ENCODE results near the gene AHDC1.

AHDC1 gene

DNA sequence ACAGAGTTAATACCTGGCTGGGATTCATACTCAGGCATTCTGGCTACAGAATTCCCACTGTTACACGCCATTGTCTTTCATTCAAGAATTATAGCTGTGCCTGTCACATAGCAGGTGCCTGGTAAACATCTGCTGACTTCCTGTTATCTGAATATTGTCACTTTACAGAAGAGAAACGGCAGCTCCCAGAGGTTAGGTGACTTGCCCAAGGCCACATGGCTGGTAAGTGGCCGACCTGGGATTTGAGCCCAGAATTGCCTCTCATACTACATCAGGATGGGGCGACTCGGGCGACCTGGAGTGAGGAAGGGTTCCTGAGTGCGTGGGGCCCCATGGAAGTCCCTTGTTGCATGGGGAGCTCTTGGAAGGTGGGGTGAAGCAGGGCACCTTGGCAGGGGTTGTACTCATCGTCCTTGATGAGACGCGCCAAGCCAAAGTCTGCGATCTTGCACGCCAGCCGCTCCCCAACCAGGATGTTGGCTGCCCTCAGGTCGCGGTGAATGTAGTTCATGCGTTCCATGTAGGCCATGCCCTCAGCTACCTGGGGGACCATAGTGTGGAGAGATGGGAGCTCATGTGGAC is 10.2 kb upstream of the AHDC1 start:
- DNase-seq, result no peak

DNA sequence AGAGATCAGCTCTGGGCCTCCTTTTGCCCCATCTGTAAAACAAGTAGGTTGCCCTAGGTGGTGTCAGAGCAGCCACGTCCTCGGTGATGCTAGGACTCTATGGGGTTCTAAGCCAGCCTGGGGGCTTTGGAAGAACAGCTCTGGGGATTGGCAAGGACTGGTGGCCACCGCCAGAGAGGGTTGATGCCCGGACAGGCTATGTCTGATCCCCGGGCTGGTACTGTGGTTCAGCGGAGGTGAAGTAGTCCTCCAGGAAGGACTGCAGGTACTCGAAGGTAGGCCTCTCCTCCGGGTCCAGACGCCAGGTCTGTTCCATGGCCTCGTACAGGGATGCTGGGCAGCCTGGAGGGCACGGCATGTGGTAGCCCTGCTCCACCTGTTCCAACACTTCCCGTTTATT is 8.8 kb upstream of the AHDC1 start:
- DNase-seq, result no peak

DNA sequence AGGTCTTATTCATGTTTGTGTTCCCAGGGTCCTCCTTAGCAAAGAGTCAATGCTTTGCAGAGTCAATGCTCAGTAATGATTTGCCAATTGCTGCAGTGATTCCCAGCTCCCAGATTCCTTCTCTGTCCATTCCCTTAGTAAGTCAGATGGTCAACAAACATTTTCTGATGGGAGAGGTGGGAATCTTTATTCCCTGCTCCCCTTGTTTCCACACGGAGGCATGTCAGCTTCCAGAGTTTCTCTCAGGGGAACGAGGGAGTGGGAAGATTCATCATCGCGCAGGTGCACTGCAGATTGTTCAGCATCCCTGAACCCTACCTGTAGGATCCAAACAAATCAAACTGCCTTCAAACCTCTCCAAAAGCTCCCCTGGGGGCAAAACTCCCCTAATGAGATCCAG is 7.5 kb upstream of the AHDC1 start:
- DNase-seq, result no peak

DNA sequence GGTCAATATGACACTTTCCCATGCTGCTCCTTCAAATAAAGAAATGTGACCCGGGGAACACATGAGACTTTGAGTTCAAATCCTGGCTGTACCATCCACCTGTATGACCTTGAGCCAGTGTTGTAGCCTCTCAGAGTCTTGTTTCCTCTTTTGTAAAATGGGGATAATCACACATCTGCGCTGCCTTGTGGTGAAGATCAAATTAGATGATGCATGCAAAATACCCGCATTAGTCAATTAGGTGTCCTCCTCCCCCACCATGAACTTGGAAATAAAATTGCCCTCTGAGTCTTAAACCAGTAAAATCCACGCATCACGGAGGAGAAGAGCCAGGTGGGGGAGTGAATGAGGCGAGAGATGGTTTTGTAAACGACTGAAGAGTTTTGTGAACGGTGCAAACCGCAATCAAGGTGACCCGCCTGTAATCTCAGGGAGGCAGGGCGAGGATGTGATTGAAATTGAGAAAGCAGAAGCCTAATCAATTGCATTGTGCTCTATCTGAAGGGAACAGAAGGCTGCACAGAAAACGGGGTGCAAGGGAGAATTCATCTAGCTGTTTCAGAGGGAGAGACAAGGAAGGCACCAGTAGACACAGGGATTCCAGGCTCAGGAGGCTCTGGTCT is 5.8 kb upstream of the AHDC1 start:
- no peak for DNase-seq

DNA sequence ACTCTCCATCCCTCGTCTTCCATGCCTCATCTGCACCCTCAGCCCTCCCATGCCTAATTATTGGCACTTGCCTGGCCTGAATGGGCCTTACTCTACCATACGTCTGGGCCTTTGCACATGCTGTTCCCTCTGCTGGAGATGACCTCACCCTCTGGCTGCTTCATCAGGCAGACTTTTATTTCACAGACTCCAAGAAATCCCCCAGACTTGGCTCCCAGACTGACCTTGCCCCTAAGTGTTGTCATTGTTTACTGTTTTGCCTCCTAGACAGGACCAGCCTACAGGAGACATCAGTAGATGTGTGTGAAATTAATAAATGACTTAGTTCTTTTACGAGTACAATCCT is 5.2 kb upstream of the AHDC1 start:
- DNase-seq, result no peak

DNA sequence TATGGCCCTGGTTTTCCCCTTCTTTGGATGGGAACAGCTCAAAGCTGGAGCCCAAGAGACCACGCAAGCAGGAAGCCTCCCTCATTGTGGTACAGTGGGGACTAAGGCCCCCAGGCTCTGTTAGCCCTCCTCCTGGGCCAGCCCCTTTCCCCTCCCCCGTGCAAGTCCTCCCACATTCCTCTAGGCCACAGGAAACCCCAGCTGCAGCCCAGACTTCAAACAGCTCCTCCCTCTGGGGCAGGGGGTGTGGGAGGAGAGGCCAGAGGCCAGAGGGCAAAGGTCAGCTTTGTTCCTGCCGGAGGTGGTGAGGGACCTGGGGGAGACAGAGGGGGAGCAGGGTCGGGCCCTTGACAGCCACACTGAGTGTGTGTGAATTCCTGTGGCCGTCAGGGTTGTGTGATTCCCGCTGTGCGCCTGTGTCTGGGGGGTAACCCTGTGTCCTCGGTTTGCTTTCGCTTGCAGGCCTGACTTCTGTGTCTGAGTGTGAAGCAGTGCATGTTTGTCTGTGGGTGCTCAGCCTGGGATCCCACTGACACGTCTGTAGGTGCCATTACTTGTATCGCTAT is 3.4 kb upstream of the AHDC1 start:
- DNase-seq, result no peak

DNA sequence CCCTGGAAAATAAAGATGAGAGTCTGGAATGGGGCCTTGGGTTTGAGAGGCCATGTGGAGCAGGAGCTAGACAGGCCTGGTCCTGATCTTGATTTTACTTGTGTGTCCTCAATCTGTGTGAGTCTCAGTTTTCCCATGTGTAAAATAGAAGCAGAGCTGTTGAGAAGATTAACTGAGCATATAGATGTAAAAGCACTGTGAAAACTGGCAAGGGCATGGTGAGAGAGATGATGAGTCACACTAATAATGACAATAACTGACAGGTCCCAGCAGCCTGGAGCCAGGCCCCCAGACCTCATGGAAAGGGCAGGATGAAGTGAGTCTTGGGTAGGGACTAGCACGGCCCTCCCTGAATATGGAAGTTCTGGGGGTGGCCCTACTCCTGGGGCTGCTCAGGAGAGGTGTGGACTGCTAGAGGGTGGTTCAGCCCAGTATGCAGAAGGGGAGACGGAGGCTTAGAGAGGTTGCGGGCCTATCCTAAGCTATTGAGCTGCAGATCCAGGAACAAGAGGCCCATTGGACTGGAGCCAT is 2.8 kb upstream of the AHDC1 start:
- DNase-seq, result no peak

DNA sequence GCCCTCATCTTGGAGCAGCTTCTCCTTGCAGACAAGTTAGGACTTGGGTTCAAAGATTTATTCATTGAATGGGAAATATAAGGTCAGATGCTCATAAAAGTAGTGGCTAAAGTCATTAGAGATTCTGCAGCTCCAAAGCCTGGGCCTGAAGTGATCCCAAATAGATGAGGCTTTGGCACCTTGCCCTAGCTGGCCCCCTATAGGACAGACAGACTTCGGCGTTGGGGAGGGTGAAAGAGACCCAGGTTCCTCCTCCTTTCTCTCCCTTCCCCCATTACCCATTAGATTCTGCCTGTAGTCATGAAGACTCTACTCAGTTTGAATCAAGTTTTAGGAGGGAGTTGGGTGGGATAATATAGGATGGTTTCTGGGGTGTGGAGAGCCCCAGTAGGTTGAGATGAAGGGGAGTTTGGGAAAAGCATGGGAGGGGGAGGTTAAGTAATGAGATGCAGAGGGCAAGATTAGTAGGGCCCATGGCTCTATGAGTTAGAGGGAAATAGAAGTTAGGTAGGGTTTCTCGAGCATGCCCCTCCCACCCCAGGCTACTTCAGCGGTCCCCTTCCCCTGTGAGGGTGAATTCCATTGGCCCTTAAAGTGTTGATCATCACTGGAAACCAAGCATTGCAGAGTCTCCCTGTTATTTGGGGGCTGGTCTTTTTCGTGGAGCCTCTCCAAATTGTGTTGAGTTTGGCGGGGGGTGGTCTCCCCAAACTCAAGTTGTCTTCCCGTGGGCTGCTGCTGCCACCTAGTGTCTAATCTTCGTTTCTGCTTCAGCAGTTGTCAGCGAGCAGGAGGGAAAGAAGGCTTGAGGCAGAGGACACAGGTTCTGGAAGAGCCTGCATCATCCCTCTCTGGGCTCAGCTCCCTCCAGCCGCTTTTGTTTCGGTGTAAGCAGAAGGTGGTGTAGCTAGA is 2.1 kb upstream of the AHDC1 start:
- DNase-seq, result no peak

DNA sequence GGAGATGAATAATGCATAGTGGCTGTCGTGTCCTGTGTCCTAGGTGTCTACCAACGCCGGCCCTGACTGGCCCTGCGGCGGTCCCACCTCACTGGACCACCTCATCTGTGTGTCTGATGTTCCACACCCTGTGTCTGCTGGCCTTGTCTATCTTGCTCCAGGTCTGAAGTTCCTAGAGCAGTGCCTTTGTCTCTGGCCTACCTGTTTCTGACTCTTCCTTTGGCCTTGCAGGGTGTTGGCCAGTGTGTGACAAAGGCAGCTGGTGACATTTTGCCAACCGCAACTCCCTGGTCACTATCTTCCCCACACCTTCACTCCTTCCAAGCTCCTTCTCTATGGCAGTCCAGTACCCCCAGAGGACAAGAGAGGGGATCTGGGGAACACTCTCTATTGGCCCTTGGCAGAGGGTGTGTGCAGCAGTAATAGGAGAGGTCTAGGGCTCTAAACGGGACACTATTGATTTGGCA is 1.4 kb upstream of the AHDC1 start:
- DNase-seq, result no peak

DNA sequence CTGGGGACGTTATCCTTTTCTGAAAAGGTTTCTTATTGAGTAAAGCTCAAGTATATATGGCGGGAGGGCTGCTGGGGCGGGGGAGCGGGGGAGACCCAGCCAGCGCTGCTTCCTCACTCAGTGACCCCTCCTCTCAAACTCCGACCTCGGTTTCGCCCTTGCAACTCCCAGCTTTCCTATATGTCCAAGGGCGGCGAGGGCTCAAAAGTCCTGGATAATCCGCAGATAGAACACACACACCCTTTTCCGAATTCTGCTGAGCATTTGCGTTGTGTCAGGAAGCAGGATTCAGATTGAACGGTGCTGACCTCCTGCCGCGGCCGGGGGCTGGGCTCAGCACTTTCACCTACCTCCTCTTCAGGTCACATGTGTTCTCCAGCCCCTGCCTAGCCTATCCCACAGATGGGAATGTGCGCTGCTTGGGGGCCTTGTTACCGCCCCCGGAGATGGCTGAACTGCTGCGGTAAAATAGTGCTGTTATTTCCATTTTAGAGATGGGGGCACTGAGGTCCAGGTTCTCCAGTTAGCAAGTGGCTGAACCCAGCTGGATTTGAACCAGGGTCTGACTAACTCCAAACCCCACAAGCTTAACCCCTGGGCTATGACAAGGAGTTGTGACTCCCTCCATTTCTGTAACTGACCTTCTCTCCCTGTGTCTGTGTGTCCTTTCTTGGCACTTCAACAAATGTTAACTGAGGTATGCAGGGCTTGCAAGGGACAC is 795 bp upstream of the AHDC1 start:
- no peak for DNase-seq

DNA sequence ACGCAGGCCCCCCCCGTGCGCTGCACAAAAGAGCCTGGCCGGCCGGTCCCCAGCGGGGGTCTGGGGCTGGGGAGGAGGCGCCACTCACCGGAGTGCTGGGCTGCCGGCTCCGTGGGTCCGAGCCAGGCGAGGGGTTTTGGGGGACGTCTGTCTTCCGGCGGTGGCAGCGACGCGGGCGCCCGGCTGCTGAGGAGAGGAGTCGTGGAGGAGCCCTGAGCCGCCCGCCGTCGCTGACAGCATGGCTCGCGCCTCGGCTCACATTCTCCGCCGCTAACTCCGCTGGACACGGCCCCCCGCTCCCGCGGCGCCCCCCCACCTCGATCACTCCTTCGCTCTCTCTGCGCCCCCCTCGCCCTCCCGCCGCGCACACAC is 649 bp downstream of the AHDC1 start:
- DNase-seq, result no peak

DNA sequence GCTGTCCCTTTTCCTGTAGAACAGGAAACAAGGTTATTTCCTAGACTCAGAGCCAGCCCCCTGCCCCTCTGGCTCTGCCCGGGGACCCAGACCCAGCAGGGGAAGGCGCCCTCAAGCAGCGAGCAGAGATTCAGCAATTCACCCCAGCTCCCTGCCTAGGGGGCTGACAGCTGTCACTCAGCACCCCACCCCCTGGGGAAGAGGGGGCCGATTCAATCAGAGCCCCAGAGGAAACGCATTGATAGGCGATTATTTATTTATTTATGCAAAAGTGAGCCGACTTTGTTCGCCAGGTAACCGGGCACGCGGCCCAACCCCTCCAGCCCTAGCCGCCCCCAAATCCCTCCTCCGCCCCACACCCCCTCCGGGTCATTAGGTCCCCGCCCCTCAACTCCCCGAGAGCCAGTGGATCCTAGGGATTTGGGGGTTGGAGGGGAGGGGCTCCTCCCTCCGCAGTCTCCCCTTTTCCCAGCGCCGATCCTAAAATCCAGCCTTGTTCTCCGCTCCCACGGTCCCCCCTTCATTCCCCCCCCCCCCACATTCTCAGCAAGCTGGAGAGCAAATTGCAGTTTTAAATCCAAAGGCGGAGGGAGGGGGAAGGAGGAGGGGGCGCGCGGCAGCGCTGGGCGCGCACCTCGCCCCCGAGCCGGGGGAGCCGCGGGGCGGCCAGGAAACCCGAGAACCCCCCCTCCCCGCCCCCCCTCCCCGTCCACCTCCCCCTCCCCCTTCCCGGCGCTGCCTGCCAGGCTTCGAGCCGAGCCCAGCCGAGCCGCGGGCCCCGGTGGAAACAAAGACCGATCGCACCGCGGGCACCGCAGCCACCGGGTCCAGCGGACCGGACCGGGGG is 1.3 kb downstream of the AHDC1 start:
- no peak for DNase-seq

DNA sequence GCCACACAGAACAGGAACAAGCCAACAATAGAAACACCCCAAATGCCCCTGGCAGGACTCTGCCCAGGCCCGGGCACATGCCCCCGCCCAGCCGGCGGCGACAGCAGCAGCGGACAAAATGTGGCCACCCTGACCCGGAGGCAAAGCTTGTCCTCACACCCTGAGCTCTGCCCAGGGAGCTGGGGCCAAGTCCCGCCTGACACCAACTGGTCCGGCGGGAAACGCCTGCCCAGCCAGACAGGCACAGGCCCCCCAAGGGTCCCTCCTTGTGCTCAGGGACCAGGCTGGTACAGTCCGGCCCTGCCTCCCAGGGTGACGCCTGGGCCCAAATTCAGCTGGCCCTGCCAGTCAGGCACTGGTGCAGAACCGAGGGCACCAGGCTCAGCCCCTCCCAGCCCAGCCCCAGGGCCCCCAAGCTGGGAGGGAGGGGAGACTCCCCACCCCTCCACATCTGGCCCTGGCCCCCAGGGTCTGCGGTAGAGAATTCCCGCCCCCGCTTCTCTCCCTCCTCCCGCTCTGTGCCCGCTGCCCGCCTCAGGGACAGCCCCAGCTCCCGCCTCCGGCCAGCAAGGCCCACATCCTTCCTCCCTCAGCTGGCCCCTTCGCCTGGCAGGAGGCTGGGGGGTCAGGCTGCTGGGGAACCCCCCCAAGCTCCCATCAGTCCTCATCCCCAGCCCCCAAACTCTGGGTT is 2.0 kb downstream of the AHDC1 start:
- DNase-seq, result no peak

DNA sequence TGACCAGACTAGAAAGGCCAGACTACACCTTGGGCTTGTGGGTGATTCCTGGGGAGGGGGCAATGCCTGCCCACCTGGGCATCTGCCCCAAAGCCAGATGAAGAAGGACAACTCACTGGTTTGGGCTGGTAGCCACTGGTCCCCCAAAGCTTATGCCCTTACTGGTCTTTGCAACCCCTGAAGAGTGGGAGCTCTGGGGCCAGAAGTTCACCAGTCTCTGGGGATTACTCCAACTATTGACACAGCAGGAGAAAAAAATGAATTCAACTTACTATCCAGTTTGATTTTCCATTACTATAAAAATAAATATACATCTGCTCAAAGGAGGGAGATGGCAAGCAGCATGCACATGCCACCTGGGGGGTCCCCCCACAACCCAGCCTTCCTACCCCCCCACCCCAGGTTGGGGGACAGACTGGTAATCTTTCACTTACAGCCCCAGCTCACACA is 2.6 kb downstream of the AHDC1 start:
- DNase-seq, result no peak

DNA sequence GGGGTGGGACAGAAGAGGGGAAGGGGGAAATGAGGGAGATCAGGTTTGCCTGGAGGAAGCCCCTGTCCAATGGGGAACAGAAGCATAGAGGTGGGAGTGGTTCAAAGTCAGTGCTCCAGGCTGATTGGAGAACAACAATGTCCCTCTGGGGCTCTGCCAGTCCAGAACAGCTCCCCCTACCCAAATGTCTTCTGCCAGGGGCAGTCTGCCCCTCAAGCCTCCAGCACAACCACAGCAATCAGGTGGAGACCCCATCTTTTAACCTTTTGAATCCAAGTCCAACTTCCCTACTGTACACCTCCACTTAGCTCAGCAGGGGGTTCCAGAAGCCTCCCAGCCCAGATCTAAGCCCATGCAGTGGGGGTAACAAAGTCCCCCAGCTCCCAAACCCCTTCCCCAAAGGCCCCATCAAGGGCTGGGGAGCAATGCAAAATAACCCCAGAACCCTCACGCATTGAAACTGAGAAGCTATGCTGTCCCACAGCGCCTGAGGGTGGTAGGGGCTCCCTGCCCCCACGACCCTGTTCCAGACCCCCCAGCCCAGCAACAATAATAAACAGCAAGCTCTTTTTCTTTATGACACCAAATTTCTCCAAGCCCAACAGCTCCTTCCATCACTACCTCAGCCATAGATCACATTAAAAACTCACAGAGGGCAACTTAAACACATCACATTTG is 3.3 kb downstream of the AHDC1 start:
- no peak for DNase-seq

DNA sequence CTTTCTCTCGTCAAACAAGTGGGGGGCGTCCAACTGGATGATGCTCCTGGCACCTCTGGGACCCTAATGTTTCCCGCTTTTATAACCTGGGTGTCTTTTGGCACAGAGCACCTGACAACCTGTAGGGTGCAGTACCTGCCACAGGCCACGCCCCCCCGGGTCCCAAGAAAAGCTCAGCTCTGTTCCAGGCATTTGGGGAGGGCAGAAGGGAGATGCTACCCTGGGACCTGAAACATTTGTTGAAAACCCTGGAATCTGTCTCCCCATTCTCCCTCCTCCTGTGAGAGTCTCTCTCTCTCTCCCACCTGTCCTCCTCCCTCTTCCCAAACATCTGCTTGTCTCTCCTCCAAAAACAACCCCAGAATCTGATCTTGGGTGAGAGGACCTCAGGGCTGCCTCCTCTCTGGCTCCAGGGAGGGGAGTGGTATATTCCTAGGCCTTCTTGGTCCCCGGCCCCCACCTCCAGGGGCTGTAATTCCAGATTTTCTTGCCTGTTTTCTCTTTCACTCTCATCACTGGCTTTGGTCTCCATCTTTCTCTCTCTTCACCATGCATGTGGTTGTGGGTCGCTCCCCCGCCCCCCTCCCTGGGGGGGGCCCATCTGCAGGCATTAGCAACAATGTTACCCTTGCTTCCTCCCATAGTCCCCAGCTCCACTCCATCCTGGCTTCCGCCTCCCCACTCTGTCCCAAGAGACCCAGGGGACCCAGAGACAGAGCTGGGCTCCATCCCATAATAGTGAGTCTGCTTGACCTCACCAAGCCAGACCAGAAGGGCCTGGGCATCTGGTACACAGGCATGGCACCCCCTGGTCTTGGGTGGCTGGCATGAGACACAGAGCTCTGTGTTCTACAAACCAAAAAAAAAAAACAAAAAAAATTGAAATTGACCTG is 4.1 kb downstream of the AHDC1 start:
- DNase-seq, result no peak

DNA sequence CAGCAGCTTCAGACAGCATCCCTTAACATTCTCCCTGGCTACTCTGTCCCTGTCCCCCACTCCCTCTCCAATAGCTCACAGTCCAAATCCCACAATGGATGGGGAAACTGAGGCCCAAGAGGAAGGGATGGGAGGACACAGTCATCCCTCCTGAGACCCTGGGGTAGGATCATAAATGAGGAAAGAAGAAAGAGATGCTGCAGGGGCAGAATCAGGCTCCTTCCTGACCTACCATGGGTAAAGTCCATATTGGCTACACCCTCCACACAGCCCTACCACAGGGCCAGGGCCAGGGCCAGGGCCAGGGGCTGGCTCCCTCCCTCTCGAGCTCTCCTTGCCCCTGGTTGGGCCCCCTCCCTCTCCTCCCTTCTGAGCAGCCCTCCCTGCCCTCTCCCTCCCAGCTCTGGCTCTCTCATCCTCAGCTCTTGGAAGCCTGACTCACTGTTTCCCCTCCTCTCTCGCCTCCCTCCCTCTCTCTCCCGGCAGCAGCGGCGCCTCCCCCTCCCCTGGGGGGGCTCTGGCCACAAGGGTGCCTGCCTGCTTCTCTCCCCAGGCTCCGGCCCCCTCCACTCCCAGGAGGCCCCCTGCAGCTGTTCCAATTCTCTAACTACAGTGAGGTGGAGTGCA is 4.9 kb downstream of the AHDC1 start:
- DNase-seq, result no peak

DNA sequence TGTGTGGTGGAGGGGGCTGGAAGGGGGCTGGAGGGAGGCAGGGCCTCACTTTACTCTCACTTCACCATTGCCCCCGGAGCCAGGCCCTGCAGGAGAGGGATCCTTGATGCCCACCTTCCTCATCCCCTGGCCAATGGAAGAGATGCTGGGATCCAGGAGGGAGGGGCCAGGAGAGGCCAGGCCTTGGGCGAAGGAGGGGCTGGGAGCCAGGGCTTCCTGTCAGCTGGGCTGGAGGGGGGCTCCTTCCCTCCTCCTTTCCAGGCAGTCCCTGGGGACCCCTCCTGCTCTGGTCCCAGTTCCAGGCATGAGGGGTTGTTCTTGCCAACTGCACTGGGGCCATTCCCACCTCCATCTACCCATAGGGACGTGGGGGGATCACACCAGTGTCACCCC is 5.7 kb downstream of the AHDC1 start:
- no peak for DNase-seq

All from NCI-H524 treated with DMSO at 0.1 percent for 48 hours (cell line).